GM18520 (cell line): ENCODE results near the gene EDAR.

Source experiments
- ATAC-seq: cut with Tn5 transposase; IDR thresholded peaks from one replicate; pipeline ENCODE4 v1.9.1; 2021; ENCODE audit not compliant: unreplicated experiment

EDAR gene

DNA sequence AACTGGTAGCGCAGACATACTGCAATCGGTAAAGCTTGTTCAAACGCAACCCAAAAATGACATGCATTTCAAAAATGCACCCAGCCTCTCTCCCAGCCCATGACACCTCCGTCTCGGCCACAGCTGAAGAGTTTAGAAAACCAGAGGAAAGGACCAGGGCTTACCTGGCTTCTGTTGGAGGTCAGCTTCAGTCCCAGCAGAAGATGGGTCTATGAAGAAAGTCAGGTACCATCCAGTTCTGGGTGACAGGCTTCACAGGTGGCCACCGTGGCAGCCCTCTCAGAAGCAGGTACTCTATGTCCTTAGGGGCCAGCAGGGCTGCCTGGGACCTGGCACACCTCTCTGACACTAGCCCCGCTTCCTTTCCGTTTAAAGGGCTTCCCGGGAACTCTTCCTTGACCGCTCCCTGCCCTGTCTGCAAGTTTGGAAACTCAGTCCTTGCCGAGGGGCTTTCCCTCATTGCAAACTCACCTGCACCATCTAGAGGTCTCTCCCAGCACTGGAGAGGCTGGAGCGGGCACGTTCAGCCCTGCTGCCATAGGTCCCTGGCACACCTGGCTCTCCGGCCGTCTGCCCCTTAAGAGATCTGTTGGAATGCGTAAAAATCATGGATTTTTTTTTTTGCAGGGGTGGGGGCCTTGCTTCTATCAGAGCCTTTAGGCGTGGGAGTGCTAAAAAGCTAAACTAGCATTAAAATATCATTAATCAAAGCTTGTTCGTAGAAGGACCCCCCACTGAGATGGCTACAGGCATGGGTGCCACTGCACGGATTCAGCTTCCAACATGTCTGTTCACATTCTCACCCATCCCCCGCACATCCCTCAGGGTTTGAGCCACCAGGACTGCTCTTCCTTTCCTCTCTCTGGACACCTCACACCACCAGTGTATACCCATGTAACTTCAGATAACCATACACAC lies at the start of gene EDAR:
Gene EDAR (minus strand): TSS at position 425 of the 918 bp plus-strand sequence. CDS start 58,206 bp downstream, outside the sequence.
- no peak for ATAC-seq

DNA sequence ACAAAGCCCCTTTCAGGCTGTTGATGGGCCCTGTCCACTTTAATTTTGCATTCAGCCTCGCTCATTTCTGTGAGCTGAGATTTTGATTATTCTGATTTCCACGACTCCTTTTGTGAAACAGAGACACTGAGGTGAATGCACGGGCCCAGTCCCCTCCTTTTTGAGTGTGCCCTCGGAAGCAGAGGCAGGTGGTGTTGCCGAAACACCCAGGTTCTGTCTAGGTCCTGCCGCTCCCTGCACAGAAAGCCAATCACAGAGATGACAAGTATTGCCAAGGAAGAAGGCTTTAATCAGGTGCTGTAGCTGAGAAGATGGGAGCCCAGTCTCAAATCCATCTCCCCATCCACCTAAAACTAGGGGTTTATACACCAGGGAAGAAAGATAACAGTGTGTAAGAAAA lies 44.2 kb upstream of the EDAR start:
- no peak for ATAC-seq

DNA sequence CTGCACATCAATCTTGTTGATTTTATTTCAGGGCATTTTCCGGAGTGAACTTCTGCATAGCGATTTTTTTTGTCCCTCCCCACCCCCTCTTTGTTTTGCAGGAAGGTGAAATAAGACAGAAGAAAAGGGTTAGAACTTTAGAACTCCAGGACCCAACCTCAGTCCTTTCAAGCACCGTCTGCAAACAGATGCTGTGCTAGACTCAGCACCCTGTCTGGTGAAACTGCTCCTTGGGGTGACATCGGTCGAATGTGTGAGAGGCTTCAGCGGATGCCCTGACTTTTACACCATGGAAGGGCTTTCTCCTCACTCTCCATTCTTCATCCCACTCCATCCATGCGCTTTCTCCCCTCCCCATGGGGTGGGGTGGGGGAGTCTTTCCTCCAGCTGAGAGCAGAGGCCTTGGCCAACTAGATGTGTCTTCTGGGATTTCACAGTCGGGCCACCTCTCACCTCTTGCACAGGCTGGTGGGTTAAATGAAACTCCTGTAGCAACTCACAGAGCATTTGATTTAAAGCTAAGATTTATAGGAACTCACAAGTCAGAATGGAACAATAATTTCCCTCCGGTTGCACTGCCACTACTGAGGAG lies 43.3 kb upstream of the EDAR start:
- ATAC-seq: no peak

DNA sequence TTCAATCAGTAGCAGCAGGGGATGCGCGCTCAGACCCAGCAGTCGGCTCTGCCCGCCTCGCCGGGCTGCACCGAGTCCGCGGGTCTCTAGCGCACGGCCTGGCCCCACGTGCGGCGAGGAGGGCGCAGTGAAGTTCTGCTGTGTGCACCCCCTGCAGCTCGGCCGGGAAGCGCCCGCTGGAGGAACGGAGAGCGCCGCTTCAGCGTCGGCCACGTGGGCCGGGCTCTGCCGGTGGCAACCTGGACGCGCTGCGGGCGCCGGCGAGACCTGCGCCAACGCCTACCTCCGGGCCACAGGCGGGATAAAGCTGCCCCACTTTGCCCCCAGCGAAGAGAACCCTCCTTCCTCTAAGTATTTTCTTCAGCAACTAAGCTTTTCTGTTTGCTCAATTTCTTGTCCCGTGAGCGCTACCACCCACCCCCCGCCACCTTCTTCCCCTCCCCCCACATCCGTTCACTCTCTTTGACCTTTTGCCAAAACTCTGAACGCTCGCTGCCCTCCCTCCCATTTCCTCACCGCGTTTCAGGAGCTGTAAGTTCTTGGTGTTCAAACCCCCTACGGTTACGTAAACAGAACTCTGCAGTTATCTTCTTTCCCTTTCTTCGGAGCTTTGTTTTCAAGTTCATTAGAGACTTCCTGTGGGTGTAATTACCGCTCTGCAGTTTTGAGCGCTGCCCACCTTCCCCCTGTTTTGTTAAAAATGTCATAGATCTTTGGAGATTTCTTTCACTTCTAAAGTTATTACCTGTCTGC lies 42.6 kb upstream of the EDAR start:
- ATAC-seq: no peak

DNA sequence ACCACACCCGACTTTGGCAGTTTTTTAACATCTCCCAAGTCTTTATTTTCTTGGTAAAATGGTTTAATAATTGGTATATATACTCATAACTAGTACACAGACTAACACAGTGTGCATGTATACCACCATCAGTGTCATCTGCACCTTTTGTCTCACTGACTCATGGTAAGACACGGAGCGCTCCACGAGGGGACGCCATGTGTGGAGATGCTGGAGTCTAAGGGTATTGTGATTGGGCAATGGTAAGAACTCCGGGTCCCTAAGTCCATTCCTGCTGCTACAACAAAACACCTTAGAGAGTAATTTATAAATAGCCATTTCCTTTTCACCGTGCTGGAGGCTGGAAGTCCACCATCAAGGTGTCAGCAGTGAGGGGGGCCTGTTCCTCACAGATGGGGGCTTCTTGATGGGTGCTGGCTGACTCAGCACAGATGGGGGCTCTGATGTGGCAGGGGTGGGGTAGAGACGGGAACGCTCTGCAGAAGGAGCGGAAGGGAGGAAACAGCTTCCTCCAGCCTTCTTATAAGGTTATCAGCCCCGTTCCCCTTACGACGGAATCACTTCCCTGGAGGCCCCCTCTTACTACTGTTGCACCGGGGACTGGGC lies 42.0 kb upstream of the EDAR start:
- no peak for ATAC-seq

DNA sequence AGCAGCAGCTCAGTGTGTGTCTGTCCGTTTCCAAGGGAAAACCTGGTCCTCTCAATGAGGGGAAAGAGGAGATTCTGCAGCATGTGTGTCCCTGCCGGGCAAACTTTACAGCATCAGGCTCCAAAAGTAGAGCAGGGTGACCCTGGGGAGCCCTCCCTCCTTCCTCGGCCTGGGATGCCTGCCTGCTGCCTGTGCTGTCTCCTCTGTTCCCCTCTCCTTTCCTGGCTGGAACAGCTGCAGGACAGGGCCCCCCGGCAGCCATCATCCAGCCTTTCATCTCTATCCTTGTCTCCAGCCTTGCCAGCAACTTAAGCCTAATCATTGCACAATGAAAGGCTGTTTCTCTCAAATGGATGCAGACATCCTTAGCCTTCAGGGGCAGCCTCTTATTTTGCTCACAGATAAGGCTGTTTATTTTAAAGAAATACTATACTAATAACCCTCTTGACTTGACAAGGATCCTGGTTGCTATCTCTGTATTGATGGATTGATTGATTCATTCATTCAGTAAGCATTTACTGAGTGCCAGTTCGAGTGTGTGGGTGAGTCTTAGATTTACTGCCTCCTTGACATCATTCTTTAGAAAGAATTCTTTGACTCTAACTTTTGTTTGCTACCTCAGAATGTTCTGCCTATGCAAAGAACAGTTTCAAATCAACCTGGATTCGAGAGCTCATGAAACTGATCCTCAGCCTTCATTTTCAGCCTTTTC lies 40.6 kb upstream of the EDAR start:
- no peak for ATAC-seq

DNA sequence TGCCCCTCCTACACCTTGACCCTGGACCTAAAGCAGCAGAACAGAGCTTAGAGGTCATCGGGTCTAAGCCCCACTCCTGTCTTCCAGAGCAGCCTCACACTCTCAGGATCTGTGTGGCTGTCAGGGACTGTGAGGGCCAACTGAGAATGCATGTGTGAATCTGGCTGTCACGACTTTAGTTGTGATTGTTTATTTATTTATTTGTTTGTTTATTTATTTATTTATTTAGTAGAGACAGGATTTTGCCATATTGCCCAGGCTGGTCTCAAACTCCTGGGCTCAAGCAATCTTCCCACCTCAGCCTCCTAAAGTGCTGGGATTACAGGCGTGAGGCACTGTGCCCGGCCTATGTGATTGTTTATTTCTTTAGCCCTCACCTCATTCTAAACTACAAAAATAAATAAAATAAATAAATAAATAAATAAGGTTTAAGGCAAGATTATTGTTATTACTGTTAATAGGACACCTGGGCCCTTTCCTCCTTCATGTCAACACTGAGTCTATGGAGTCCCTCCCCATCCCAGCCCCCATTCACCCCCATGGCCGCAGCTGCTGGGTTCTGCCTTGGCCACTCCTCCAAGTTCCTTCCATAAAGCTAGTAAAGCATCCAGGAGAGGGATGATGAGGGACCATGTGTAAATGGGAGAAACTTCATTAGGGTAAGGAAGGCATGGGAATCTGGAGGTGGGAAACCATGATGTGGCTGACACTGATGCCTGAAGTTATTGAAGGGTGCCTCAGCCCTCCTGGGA lies 39.9 kb upstream of the EDAR start:
- ATAC-seq: no peak

DNA sequence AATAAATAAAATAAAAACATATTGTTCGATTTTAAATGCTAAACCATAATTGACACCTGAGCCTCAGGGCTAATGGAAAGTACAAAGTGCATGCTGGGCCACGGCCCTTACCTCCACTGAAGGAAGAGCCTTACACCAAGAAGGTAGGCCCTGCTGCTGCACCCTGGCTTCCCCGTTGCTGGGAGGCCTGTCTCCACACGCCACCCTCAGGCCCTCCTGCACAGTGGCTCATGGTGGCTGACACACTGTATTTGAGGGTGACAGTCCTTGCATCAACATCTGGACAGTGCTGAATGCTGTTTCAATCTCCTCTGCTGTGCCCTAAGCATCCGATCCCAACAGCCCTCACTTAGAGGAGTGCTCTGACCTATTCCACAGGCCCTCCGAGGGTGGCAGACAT lies 39.3 kb upstream of the EDAR start:
- ATAC-seq: no peak

DNA sequence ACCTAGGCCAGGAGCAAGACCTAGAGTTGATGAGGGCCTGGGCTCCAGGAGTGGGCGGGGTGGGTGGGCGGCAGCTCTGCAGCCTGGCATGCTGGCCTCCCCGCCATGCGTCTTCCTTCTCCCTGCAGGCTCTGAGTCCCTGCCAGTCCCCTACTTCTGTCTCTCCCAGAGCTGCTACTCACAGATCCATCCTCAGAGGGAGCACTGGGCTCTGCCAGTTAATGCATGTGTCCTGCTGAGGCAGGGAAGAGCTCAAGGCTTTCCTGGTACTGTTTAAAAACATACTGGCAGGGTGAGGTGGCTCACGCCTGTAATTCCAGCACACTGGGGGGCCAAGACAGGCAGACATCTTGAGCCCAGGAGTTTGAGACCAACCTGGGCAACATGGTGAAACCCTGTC lies 38.7 kb upstream of the EDAR start:
- no peak for ATAC-seq

DNA sequence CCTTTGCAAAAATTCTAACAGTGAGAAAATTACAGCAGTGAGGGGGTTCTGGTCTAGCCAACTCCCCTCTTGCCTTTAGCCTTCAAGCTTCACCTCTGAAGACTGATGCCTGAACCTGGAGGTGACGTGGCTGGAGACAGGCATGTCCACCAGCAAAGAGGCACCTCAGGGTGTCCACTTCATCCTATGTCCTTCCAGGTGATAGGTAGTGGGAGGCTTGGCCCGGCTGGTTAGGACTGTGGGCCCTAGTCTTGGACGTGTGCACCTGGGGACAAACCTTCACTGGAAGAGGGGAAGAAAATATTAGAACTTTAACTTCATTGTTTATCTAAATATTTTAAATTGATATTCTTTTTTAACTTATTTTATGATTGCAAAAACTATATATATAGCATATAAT lies 35.5 kb upstream of the EDAR start:
- no peak for ATAC-seq

DNA sequence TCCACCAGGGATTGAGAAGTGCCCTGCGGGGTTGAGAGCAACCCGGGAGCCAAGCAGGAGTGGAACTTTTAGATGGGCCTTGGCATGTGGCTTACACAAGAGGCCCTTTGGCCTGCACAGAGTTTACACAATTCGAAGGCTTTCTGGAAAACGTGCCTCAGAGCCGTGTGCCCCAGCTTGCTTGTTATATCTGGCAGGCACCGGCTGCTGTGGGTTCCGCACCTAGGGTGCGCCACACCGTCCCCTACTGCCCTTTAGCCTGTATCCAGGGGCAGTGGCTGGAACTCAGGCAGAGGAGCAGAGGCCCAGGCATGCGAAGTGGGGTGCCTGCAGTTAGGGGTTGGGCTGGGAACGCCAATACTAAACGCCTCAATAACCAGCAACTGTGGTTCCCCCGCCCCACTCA lies 32.9 kb upstream of the EDAR start:
- ATAC-seq: no peak

DNA sequence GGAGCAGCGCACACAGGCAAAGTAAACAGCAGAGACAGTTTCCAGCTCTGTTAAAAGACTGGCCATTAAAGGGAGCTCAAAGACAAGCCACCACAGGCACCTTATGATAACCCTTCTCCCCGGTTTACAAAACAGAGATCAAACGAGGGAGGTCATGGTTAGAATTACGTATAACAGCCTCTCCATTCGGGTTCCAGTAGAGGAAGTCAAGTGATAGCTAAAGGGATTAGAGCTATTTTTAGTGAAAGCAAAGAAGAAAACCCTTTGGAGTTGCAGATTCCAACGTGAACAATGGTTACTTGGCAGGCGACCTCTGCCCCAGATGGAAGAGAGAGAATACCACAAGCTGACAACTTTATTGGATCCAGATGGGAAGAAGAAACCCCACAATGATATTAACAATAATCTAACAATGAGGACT lies 31.2 kb upstream of the EDAR start:
- ATAC-seq: no peak

DNA sequence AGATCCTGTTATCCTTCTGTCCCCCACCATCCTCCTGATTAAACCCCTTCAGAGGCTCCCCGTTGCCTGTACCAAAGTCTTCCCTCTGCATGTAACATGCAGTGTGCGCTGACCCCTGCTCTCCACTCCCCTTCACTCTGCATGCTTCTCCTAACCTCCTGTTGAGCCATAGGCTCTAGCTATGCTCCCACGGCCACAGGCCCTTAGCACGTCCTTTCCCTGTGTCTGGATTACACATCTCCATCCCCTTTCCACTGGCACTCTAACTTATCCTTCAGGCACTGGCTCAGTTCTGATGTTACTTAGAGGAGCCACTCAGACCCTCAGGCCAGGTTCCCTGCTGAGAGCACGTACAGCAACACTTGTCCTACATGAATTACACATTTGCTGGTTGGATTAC lies 29.4 kb upstream of the EDAR start:
- ATAC-seq: no peak

DNA sequence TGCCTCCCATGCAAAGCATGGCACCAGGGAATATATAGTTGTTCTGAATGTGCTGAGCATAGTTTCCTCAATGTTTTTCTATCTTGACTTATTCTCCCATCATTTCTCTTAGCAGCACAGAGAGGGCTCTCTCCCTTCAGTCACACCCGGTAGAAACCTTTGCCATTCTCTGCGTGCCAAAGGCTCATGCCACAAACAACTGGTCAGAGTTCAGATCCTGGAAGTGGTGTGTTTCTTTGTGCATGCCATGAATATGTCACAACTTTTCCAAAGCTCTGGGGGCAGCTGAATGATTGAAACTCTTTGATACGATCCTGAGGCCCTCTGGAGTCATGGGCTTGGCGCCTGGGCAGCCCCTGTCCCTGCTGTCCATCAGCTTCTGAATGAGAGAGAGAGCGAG lies 28.0 kb upstream of the EDAR start:
- ATAC-seq: no peak

DNA sequence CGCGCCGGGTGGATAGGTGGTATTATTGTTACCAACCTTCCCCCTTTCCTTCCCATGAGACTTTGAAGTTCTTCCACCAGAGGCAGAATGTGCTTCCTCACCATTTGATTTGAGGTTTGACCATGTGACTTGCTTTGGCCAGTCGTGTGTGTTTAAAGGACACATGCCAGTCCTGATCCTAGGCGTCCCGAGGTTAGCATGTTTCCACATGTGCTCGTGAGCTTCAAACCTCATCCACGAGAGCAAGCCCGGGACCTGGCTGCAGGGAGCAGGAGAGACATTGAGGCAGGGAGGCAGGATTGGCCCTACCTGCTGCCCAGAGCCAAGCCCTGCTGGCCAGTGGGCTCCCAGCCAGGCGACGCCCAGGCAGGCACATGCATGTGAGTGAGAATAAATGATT lies 27.4 kb upstream of the EDAR start:
- no peak for ATAC-seq

DNA sequence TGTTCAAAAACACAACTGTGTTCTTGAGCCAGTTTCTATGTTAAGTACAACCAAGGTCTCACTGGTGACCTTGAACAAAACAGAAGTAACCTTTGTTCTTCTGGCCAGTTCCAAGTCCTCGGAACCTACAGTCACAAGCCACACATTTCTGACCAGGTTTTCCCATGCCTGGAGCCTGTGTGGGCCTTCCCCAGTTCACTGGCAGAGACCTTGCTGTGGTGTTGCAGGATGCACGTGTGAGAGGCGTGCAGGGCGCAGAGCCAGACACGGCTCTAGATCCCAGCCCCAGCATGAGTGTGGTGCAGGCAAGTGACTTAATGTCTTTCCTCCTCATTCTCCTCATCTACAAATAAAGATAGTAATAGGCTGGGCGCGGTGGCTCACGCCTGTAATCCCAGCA lies 25.5 kb upstream of the EDAR start:
- ATAC-seq: no peak

DNA sequence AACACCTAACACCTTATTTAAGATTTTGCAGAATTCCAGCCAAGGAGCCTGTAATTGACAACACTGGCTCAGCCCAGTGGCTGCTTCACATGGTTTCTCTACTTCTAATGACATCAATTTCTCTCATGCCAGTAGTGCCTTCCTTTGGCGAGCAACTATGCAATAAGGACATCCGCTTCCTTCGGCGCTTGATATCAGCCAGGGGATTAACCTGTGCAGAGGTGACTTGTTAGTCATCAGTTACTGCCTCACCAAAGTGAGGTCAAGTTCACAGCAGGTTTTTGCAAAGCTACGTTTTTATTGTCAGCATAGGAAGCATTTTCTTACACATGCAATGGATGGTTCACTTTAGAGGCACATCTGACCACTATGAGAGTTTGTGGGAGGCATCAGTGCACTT lies 24.0 kb upstream of the EDAR start:
- no peak for ATAC-seq

DNA sequence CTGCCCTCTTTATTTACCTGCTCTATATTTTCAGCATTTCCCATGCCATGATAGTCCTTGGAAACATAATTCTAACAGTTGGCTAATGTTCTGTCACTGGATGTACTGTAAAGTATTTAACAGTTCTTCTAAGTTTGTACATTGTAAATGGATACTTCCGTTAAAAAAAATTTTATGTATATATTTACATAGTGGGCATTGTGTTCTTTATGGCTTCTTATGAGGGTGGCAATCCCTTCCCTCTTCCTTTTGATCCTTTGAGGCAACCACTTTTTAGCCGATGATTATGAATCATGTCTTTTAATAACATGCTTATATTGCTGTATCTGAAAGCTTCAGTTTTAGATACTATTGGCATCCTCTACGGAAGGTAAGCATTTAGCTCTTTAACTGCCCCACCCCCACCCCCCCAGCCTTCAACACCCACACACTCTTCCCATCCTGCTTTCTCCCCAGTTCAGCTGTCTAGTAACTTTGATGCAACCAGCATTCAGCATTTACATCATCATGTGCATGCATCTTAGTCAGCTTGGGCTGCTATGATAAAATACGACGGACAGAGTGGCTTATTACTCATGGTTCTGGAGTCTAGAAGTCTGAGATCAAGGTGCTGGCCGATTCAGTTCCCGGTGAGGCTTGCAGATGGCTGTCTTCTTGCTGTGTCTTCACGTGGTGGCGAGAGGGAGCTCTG lies 21.0 kb upstream of the EDAR start:
- ATAC-seq: no peak

DNA sequence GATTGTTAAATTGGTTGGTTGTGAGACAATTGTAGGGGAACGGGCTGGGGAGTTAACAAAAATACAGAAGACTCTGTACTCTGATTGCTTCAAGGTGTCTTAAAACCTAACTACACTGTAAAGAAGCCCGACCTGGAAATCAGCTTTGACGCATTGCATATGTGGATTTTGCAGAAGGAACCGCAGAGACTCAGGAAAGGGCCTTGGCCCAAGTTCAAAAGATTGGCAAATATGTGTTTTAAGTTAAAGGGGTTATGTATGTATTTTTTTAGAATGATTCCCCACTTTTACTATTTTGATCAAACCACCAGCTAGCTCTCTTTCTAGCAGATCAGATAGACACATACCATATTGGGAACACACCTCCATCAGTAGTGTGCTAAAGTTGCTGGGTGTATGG lies 18.0 kb upstream of the EDAR start:
- ATAC-seq: no peak
